OCI-LY7 (cell line): ENCODE measurements around the gene NFE2L3. TPM values are rescaled to one million over a fixed set of nuclear protein-coding genes. Genes with fewer than 3 reads are reported as not detected.

ENCODE experiments used
- BruUV-seq: library from RNA; stranded (reverse); fragments of 400-500 nt; replicated peaks from 2 replicates; lab custom pipeline; 2021; lab: Mats Ljungman, UMichigan
- CTCF ChIA-PET: fragments of 300-600 bp; sonication (Branson Sonifier 250); formaldehyde crosslinking; loops from one replicate; lab custom pipeline; 2022; ENCODE audit warnings: antibody characterized with exemption; ENCODE audit not compliant: unreplicated experiment; lab: Charles Lee
- POLR2A ChIA-PET: fragments of 300-600 bp; sonication (Branson Sonifier 250); formaldehyde crosslinking; loops from one replicate; lab custom pipeline; 2022; ENCODE audit warnings: antibody characterized with exemption; lab: Charles Lee
- DNase-seq: peaks from one replicate; pipeline ENCODE4 v3.0.0-alpha.2; 2015; ENCODE audit warnings: low spot score
- H2AFZ ChIP-seq: fragments of 200-600 bp; sonication (generic), shearing (Covaris generic); 2 replicates; pipeline ENCODE4 v1.6.1; 2014; ENCODE audit warnings: mild to moderate bottlenecking, antibody characterized with exemption, low read length, moderate library complexity
- H3K27ac ChIP-seq: fragments of 200-600 bp; sonication (generic); 2 replicates; pipeline ENCODE4 v1.5.1; 2014; ENCODE audit warnings: mixed run types, low read depth, mild to moderate bottlenecking, moderate library complexity, low read length, inconsistent platforms; ENCODE audit not compliant: poor library complexity, severe bottlenecking
- H3K36me3 ChIP-seq: fragments of 200-600 bp; sonication (generic); 2 replicates; pipeline ENCODE4 v1.6.1; 2014; ENCODE audit warnings: mild to moderate bottlenecking, antibody characterized with exemption, low read length, moderate library complexity, mixed read lengths; ENCODE audit not compliant: insufficient read depth
- H3K4me1 ChIP-seq: fragments of 200-600 bp; sonication (generic); 2 replicates; pipeline ENCODE4 v1.5.1; 2014; ENCODE audit warnings: mild to moderate bottlenecking, low read length; ENCODE audit not compliant: insufficient read depth, poor library complexity, severe bottlenecking
- H3K4me2 ChIP-seq: fragments of 200-600 bp; sonication (generic); 2 replicates; pipeline ENCODE4 v1.6.1; 2014; ENCODE audit warnings: mild to moderate bottlenecking, low read length
- H3K4me3 ChIP-seq: fragments of 200-600 bp; sonication (generic); 2 replicates; pipeline ENCODE4 v1.5.1; 2014; ENCODE audit warnings: mild to moderate bottlenecking, low read depth, low read length; ENCODE audit not compliant: poor library complexity, severe bottlenecking
- H3K79me2 ChIP-seq: fragments of 200-600 bp; sonication (generic); 2 replicates; pipeline ENCODE4 v1.6.1; 2016; ENCODE audit warnings: low read depth, mild to moderate bottlenecking, low read length, moderate library complexity, mixed read lengths; ENCODE audit not compliant: insufficient read depth
- H3K9me2 ChIP-seq: fragments of 200-600 bp; sonication (generic); 2 replicates; pipeline ENCODE4 v1.6.1; 2016; ENCODE audit warnings: mild to moderate bottlenecking, low read length, mixed read lengths; ENCODE audit not compliant: insufficient read depth
- H3K9me3 ChIP-seq: fragments of 200-600 bp; sonication (generic); 2 replicates; pipeline ENCODE4 v1.6.1; 2014; ENCODE audit warnings: mild to moderate bottlenecking, mixed run types, low read length, mixed read lengths
- H4K20me1 ChIP-seq: fragments of 200-600 bp; sonication (generic); 2 replicates; pipeline ENCODE4 v1.6.1; 2014; ENCODE audit warnings: mild to moderate bottlenecking, antibody characterized with exemption, low read length, moderate library complexity, mixed read lengths; ENCODE audit not compliant: insufficient read depth
- EZH2phosphoT487 ChIP-seq: fragments of 200-600 bp; sonication (generic); IDR thresholded peaks from 2 replicates; pipeline ENCODE4 v1.6.1; 2018; ENCODE audit warnings: low read depth, borderline replicate concordance, mild to moderate bottlenecking, mixed run types, antibody characterized with exemption, low read length, moderate library complexity, mixed read lengths
- intact Hi-C: fragments of 100-400 bp; cut with micrococcal nuclease; formaldehyde crosslinking; loops from one replicate; pipeline ENCODE4 v1.10.0; 2022; ENCODE audit not compliant: unreplicated experiment
- total RNA-seq, 2 experiments: library from RNA; depleted of rRNA in 1 of 2; stranded (reverse); fragments of >200 nt in 1 of 2; shearing (Covaris generic) in 1 of 2; gene quantifications; 2 replicates each; pipeline ENCODE4 v1.2.3, GENCODE V29; 2014 to 2022
- TF ChIP-seq, protein P1 (sequence below): fragments of 200-600 bp; sonication (generic); conservative IDR thresholded peaks from 2 replicates; pipeline ENCODE4 v1.5.1; 2014; ENCODE audit warnings: mild to moderate bottlenecking, antibody characterized with exemption, low read length, moderate library complexity, mixed read lengths

The NFE2L3 gene
- total RNA-seq, 2 experiments from 2014 or later, result 10.7 to 12.3 TPM

- no peak overlapping the region for H3K27ac ChIP-seq
- H3K36me3 ChIP-seq, result no peaks in the 10 kb centered on the region
- H3K4me2 ChIP-seq, result no peak overlapping the region
- POLR2A ChIA-PET, result interaction anchor here (0.7 kb wide), 1 partner anchor 23 kb away, joined by 3 read pairs; no protein-coding TSS in a partner anchor
- H3K9me2 ChIP-seq, result no peaks in the 10 kb centered on the region
- no peaks in the 10 kb centered on the region for H4K20me1 ChIP-seq
- no peak for DNase-seq
- CTCF ChIA-PET, result no interaction called here
- H3K4me1 ChIP-seq, result peaks cover 34% of the 10 kb centered on the region
- H3K4me3 ChIP-seq, result no peak overlapping the region
- no peak overlapping the region for H2AFZ ChIP-seq
- no peak for TF ChIP-seq EZH2phosphoT487
- TF ChIP-seq, protein P1, sequence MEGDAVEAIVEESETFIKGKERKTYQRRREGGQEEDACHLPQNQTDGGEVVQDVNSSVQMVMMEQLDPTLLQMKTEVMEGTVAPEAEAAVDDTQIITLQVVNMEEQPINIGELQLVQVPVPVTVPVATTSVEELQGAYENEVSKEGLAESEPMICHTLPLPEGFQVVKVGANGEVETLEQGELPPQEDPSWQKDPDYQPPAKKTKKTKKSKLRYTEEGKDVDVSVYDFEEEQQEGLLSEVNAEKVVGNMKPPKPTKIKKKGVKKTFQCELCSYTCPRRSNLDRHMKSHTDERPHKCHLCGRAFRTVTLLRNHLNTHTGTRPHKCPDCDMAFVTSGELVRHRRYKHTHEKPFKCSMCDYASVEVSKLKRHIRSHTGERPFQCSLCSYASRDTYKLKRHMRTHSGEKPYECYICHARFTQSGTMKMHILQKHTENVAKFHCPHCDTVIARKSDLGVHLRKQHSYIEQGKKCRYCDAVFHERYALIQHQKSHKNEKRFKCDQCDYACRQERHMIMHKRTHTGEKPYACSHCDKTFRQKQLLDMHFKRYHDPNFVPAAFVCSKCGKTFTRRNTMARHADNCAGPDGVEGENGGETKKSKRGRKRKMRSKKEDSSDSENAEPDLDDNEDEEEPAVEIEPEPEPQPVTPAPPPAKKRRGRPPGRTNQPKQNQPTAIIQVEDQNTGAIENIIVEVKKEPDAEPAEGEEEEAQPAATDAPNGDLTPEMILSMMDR, result no peak
- peaks cover 7% of the 10 kb centered on the region; the same call in 1 of the 2 replicates for H3K79me2 ChIP-seq
- no peaks in the 10 kb centered on the region for H3K9me3 ChIP-seq
- intact Hi-C loops, result no loop called here
- no TSS peak for BruUV-seq
Observed at GRCh38 chr7:26105236-26105635, 46.8 kb upstream of the NFE2L3 start.

GRCh38 chr7:26105931-26106330 lies 46.1 kb upstream of the NFE2L3 start:
- intact Hi-C loops, result no loop called here
- Histone ChIP-seq H2AFZ (no peak overlapping the region), H3K9me2 (no peaks in the 10 kb centered on the region), H3K4me1 (peaks cover 27% of the 10 kb centered on the region), H3K27ac (no peak overlapping the region), H3K4me3 (no peak overlapping the region), H4K20me1 (no peaks in the 10 kb centered on the region), H3K36me3 (no peaks in the 10 kb centered on the region), H3K79me2 (peaks cover 7% of the 10 kb centered on the region; the same call in 1 of the 2 replicates), H3K4me2 (no peak overlapping the region), H3K9me3 (no peaks in the 10 kb centered on the region)
- DNase-seq, result no peak
- ChIA-PET CTCF (no interaction called here), POLR2A (interaction anchor here (0.5 to 0.8 kb wide), 4 partner anchors 22 to 141 kb away, joined by 3 read pairs; partner anchors contain the start of gene NFE2L3)
- TF ChIP-seq, protein P1, result no peak
- no peak for TF ChIP-seq EZH2phosphoT487
- no TSS peak for BruUV-seq

GRCh38 chr7:26112203-26112740 lies 39.7 kb upstream of the NFE2L3 start:
- H2AFZ ChIP-seq, result no peak overlapping the region
- no peak overlapping the region for H3K4me3 ChIP-seq
- no peaks in the 10 kb centered on the region for H3K9me3 ChIP-seq
- no peaks in the 10 kb centered on the region for H3K79me2 ChIP-seq
- peaks cover 3% of the 10 kb centered on the region for H3K4me1 ChIP-seq
- ChIA-PET POLR2A (interaction anchor here (0.7 to 1.0 kb wide), 5 partner anchors 17 to 221 kb away, joined by 3 to 4 read pairs (median 3); no protein-coding TSS in a partner anchor), CTCF (no interaction called here)
- no peaks in the 10 kb centered on the region for H3K36me3 ChIP-seq
- H3K9me2 ChIP-seq, result no peaks in the 10 kb centered on the region
- BruUV-seq, result no TSS peak
- no peak for DNase-seq
- no peak overlapping the region for H3K27ac ChIP-seq
- H4K20me1 ChIP-seq, result no peaks in the 10 kb centered on the region
- H3K4me2 ChIP-seq, result no peak overlapping the region
- intact Hi-C loops, result no loop called here
- TF ChIP-seq EZH2phosphoT487, result no peak
- TF ChIP-seq, protein P1, result no peak
